GM19372 (cell line): ENCODE measurements around the gene IGF2.
"Not testable (repeated sequence)": the region's sequence is repeated elsewhere in the genome, so short reads cannot be mapped to it uniquely, and the experiment has no call there.

Experiments used
- ATAC-seq: cut with Tn5 transposase; IDR thresholded peaks from one replicate; pipeline ENCODE4 v1.9.1; 2021; ENCODE audit warnings: mild to moderate bottlenecking, low read depth, moderate library complexity; ENCODE audit not compliant: unreplicated experiment

Gene IGF2

DNA sequence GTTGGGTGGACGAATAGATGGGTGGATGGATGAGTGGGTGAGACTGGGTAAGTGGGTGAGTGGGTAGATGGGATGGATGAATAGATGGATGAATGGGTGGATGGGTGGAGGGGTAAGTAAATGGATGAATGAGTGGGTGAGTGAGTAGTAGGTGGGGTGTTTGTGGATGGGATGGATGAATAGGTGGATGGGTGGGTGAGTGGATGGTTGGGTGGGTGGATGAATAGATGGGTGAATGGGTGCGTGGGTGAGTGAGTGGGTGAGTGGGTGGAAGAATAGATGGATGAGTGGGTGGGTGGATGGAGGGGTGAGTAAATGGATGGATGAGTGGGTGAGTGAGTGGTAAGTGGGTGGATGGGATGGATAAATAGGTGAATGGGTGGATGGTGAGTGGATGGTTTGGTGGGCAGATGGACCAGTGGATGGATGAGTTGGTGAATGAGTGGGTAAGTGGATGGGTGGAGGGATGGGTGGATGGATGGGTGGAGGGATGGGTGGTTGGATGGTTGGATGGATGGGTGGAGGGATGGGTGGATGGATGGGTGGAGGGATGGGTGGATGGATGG lies 12.6 kb downstream of the IGF2 start:
- ATAC-seq: no peak

- not testable (repeated sequence) for ATAC-seq
Measured at GRCh38 chr11:2124736-2125484, 14.3 kb downstream of the IGF2 start.

GRCh38 chr11:2123628-2123960 lies 15.6 kb downstream of the IGF2 start:
- no peak for ATAC-seq

DNA sequence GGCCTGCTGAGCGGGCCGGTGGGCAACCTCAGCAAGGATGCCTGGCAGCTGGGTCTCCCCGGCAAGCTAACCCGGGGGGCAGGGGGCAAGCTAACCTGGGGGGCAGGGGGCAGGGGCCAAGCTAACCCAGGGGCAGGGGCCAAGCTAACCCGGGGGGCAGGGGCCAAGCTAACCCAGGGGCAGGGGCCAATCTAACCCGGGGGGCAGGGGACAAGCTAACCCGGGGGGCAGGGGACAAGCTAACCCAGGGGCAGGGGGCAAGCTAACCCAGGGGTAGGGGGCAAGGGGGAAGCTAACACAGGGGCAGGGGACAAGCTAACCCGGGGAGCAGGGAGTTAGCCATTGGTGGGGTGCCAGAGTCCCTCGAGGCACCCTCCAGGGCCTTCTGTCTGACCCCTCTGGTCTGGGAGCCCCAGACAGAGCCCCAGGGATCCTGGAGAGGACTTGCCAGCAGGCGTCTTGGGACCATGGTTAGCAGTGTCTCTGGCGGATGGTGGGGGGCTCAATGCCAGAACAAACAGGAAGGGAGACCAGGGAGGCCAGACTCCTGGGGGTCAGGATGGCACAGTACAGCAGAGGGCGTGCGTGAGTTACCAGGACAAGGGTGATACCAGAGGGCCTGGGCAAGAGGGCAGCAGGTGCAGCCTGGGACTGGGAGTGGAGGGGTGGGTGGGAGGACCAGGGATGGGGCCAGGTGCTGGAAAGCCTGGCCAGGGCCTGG lies 16.1 kb downstream of the IGF2 start:
- ATAC-seq: no peak

- no peak for ATAC-seq
Measured at GRCh38 chr11:2122222-2122906, 16.8 kb downstream of the IGF2 start.

DNA sequence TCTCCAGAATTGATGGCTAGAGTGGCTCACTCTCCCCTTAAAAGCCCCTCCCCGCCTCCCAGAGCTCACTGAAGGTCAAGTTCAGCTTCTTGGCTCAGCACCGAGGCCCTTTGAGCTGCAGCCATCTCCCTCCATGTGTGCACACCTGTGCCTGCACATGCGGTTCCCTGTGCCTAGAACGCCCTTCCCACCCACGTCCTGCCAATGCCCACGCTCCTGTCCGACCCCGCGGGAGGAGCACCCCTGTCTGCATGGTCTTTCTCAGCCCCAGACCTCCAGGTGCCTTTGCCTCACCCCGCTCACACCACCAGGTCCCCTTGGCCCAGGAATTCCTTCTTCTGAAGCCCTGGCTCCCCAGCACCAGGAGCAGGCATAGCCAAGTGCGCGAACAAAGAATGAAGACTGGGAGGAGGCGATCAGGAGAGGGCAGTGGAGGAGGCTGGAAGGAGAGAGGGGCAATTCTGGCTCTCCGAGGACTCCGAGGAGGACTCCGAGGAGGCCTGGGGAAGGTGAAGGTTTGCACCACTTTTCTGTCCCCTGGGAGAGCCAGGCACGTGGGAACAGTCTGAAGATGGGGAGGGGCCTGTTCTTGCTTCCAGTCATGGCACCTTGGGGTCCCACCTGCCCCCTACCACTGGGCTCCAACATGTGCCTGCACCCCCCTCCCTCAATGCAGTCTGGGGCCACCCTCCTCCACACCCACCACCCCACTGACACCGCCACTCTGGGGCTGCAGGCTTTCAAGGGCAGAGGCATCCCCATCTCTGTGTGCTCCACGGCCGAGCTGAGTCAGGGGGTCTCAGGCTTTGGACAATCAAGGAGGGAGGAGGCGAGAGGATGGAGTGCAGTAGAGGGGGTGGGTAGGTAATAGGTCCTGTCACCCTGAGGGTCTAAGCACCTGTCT lies 17.7 kb downstream of the IGF2 start:
- ATAC-seq: no peak

- ATAC-seq: no peak
Measured at GRCh38 chr11:2120359-2121100, 18.7 kb downstream of the IGF2 start.

- no peak for ATAC-seq
Measured at GRCh38 chr11:2118677-2119076, 20.5 kb downstream of the IGF2 start.

- ATAC-seq: no peak
Measured at GRCh38 chr11:2116680-2117079, 22.5 kb downstream of the IGF2 start.

GRCh38 chr11:2115308-2115707 lies 23.9 kb downstream of the IGF2 start:
- no peak for ATAC-seq

DNA sequence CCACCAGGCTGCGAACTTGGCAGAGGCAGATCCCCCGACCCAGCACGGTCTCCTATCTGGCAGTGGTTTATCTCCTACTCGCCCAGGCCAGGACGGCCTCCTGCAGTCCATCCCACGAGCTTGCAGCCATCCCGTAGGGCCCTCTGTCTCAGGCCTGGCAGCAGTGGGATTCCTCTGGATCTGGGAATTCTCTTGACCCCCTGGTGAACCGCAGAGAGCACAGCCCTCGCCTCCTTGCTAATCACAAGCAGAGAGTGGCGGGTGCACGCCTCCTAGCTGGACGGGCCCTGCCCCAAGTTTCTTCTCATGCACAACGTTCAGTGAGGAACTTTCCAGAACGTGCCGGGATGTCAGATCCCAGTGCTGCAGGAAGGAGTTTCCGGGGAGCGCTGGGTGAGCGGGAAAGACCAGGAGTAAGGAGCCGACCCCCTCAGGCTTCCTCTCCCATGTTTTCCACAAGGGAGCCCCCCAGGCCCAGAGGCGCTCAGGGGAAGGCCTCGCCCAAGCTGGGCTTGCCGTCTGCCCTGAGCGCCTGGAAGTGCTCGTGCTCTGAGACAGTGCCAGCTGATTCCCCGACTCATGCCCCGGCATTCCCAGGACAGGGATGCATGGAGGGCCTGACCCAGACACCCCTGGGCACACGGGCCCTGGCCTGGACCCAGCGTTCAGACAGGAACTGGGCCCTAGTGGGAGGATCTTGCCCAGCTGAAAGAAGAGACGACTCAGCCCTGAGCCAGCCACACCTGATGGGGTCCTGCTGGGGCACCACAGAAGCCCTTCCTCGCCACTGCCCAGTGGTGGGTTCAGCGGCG lies 24.6 kb downstream of the IGF2 start:
- no peak for ATAC-seq

GRCh38 chr11:2113776-2114175 lies 25.4 kb downstream of the IGF2 start:
- no peak for ATAC-seq

DNA sequence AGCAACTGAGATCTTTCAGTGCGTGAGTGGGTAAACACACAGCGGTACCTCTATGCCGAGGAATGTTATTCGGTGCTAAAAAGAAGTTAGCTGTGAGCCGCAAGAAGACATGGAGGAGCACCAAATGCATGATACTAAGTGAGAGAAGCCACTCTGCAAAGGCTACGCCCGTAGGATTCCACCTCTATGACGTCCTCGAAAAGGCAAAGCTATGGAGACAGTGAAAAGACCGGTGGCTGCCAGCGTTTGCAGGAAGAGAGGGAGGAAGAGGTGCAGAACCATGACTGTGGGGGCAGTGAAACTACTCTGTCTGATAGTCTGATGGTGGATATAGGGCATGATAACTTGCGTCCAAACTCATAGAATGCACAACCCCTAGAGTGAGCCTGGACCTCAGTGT lies 28.7 kb downstream of the IGF2 start:
- no peak for ATAC-seq

DNA sequence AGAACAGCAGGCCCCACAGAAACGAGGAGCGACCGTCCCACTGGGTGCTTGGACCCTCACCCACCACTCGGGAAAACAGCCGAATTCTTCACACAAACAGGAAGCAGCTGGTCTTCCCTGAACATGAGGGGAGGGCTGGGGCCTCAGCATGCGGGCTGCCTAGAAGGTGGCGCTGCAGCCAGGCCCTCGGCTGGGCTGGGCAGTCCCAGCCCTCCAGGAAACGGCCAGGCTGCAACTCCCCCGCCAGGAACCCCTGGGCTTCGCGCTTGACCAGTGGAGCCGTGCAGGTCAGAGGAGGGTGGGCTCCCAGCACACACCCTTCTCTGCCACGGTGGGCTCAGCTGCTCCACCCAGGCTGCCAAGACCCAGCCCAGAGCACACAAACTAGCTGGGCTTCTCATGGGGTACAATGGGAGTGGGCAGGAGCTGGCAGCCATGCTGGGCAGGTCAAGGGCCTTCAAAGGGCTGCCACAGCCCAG lies 29.6 kb downstream of the IGF2 start:
- no peak for ATAC-seq

- no peak for ATAC-seq
Measured at GRCh38 chr11:2108675-2109491, 30.3 kb downstream of the IGF2 start.

GRCh38 chr11:2107941-2108630 lies 31.1 kb downstream of the IGF2 start:
- ATAC-seq: no peak

GRCh38 chr11:2107521-2107920 lies 31.7 kb downstream of the IGF2 start:
- ATAC-seq: no peak
